ENCODE data around the gene MTMR11.

Gene MTMR11

GRCh38 chr1:149936992-149937705, 470 bp upstream of the MTMR11 start:
- peak; percentile 19 for DNase-seq

GRCh38 chr1:149934356-149934755, 2.3 kb downstream of the MTMR11 start:
- DNase-seq: no peak

- no peak for DNase-seq
These were observed 3.5 kb downstream of the MTMR11 start for GRCh38 chr1:149933208-149933607.

GRCh38 chr1:149932474-149932873, 4.2 kb downstream of the MTMR11 start:
- DNase-seq: no peak

GRCh38 chr1:149931212-149931790, 5.4 kb downstream of the MTMR11 start:
- DNase-seq: no peak

GRCh38 chr1:149929856-149930255, 6.8 kb downstream of the MTMR11 start:
- DNase-seq: no peak

GRCh38 chr1:149928401-149928724, 8.3 kb downstream of the MTMR11 start:
- DNase-seq: no peak

- DNase-seq: peak; percentile 98
These were observed 8.9 kb downstream of the MTMR11 start, which contains the start of gene SF3B4 for GRCh38 chr1:149927563-149928400. TSS of gene SF3B4 (minus strand) at chr1:149927803. CDS start at chr1:149927759, 44 bp downstream.

- no peak for DNase-seq
These were observed 9.6 kb downstream of the MTMR11 start for GRCh38 chr1:149927056-149927562.

- no peak for DNase-seq
These were observed 10.4 kb downstream of the MTMR11 start for GRCh38 chr1:149926296-149926695.

GRCh38 chr1:149925751-149926150, 10.9 kb downstream of the MTMR11 start:
- DNase-seq: no peak

- peak; percentile 31 for DNase-seq
These were observed 11.3 kb downstream of the MTMR11 start for GRCh38 chr1:149925345-149925744.

- peak; percentile 79 for DNase-seq
These were observed 13.1 kb downstream of the MTMR11 start for GRCh38 chr1:149923626-149924025.

GRCh38 chr1:149917571-149918144, 19.0 kb downstream of the MTMR11 start, which contains the start of gene SV2A:
TSS of gene SV2A (minus strand) at chr1:149917844. CDS start at chr1:149913840, 4,004 bp downstream.
- DNase-seq: peak; percentile 76

- no peak for DNase-seq
These were observed 19.8 kb downstream of the MTMR11 start for GRCh38 chr1:149916898-149917252.

- peak; percentile 58 for DNase-seq
These were observed 20.3 kb downstream of the MTMR11 start for GRCh38 chr1:149916193-149916897.

GRCh38 chr1:149915429-149916192, 21.1 kb downstream of the MTMR11 start:
- peak; percentile 46 for DNase-seq

- DNase-seq: no peak
These were observed 22.1 kb downstream of the MTMR11 start for GRCh38 chr1:149914545-149914944.

- peak; percentile 72 for DNase-seq
These were observed 30.1 kb downstream of the MTMR11 start for GRCh38 chr1:149906570-149907075.

- no peak for DNase-seq
These were observed 32.7 kb downstream of the MTMR11 start for GRCh38 chr1:149903836-149904491.
